Activated B cell treated with CpG ODN at 0.5 μM for 24 hours (primary cell): ENCODE results near the gene MAVS. TPM values are rescaled to one million over a fixed set of nuclear protein-coding genes. Genes with fewer than 3 reads are reported as not detected.
A peak's percentile ranks its signal among the peaks of the same experiment; 100 is the strongest.

Experiments
- ATAC-seq: fragments of 200-7000 bp; cut with Tn5 transposase; one replicate; pipeline ENCODE4 v1.10.0; 2021; ENCODE audit warnings: low read depth, mild to moderate bottlenecking, moderate library complexity
- CTCF ChIA-PET: fragments of 350-600 bp; sonication (Branson Sonifier 250); formaldehyde crosslinking; loops from one replicate; lab custom pipeline; 2021; ENCODE audit warnings: antibody characterized with exemption; lab: Charles Lee
- POLR2A ChIA-PET: fragments of 350-600 bp; sonication (Branson Sonifier 250); formaldehyde crosslinking; loops from one replicate; lab custom pipeline; 2021; ENCODE audit warnings: antibody characterized with exemption; lab: Charles Lee
- DNase-seq: peaks from one replicate; pipeline ENCODE4 v3.0.0; 2022
- H3K27ac Mint-ChIP-seq: one replicate; pipeline ENCODE4 v1.8.0; 2020; ENCODE audit warnings: mixed read lengths
- H3K27me3 Mint-ChIP-seq: one replicate; pipeline ENCODE4 v1.8.0; 2021; ENCODE audit warnings: mixed read lengths
- H3K36me3 Mint-ChIP-seq: one replicate; pipeline ENCODE4 v1.8.0; 2021; ENCODE audit warnings: low read depth, mixed read lengths
- H3K4me1 Mint-ChIP-seq: one replicate; pipeline ENCODE4 v1.8.0; 2021; ENCODE audit warnings: mixed read lengths
- H3K4me3 Mint-ChIP-seq: one replicate; pipeline ENCODE4 v1.8.0; 2020; ENCODE audit warnings: mild to moderate bottlenecking, mixed read lengths
- H3K9me3 Mint-ChIP-seq: one replicate; pipeline ENCODE4 v1.8.0; 2020; ENCODE audit warnings: mixed read lengths
- CTCF ChIP-seq: fragments of 200-600 bp; IDR thresholded peaks from one replicate; pipeline ENCODE4 v1.8.0; 2022; ENCODE audit warnings: antibody characterized with exemption, mild to moderate bottlenecking
- intact Hi-C: fragments of 100-400 bp; cut with micrococcal nuclease; formaldehyde crosslinking; loops from one replicate; pipeline ENCODE4 v1.15.1; 2024
- total RNA-seq: library from RNA; stranded (reverse); gene quantifications from 2 replicates; pipeline ENCODE4 v1.2.3, GENCODE V29; 2022

The MAVS gene
- total RNA-seq, 1 donor from 2014 or later, result 39.7 TPM

- no peaks in the 10 kb centered on the region for H3K9me3 Mint-ChIP-seq
- no peak for TF ChIP-seq CTCF
- CTCF ChIA-PET, result no interaction called here
- peaks cover 26% of the 10 kb centered on the region for H3K4me1 Mint-ChIP-seq
- H3K27ac Mint-ChIP-seq, result peak overlapping the region; percentile 80
- H3K4me3 Mint-ChIP-seq, result peak overlapping the region; percentile 88
- intact Hi-C loops, result loop anchor here (2.0 kb wide), 2 partner anchors 51 to 61 kb away; partner anchors contain the start of genes CDC25B and CENPB
- POLR2A ChIA-PET, result interaction anchor here (1.0 kb wide), 1 partner anchor 61 kb away, joined by 4 read pairs; the partner anchor contains the start of gene CENPB
- ATAC-seq (no peak), DNase-seq (no peak)
- H3K27me3 Mint-ChIP-seq, result no peaks in the 10 kb centered on the region
- H3K36me3 Mint-ChIP-seq, result peaks cover 8% of the 10 kb centered on the region
Measured at GRCh38 chr20:3847429-3847940, 851 bp downstream of the MAVS start.

- peak overlapping the region; percentile 56 for H3K27ac Mint-ChIP-seq
- H3K4me3 Mint-ChIP-seq, result peak overlapping the region; percentile 88
- H3K9me3 Mint-ChIP-seq, result no peaks in the 10 kb centered on the region
- no peak for TF ChIP-seq CTCF
- ChIA-PET CTCF (no interaction called here), POLR2A (interaction anchor here (0.6 to 0.7 kb wide), 2 partner anchors 9 to 11 kb away, joined by 3 to 4 read pairs; no protein-coding TSS in a partner anchor)
- H3K36me3 Mint-ChIP-seq, result peaks cover 8% of the 10 kb centered on the region
- H3K4me1 Mint-ChIP-seq, result peaks cover 26% of the 10 kb centered on the region
- no peak for ATAC-seq
- DNase-seq, result no peak
- no peaks in the 10 kb centered on the region for H3K27me3 Mint-ChIP-seq
- intact Hi-C loops, result no loop called here
Measured at GRCh38 chr20:3848565-3848964, 1.9 kb downstream of the MAVS start.

GRCh38 chr20:3854462-3854871 is 7.8 kb downstream of the MAVS start:
- intact Hi-C loops, result loop anchor here (2.0 kb wide), 1 partner anchor 34 kb away; the partner anchor contains the start of gene AP5S1
- H3K4me3 Mint-ChIP-seq, result no peak overlapping the region
- DNase-seq (no peak), ATAC-seq (no peak)
- no peaks in the 10 kb centered on the region for H3K9me3 Mint-ChIP-seq
- H3K4me1 Mint-ChIP-seq, result peaks cover 5% of the 10 kb centered on the region
- POLR2A ChIA-PET, result interaction anchor here (1.2 to 3.4 kb wide), 3 partner anchors 9 to 68 kb away, joined by 3 to 12 read pairs (median 11); partner anchors contain the start of genes AP5S1 and CENPB
- no peaks in the 10 kb centered on the region for H3K27me3 Mint-ChIP-seq
- no peak for TF ChIP-seq CTCF
- no peak overlapping the region for H3K27ac Mint-ChIP-seq
- H3K36me3 Mint-ChIP-seq, result peaks cover 37% of the 10 kb centered on the region
- CTCF ChIA-PET, result interaction anchor here (0.9 to 6.7 kb wide), 10 partner anchors 9 to 230 kb away, joined by 3 to 46 read pairs (median 5); partner anchors contain the start of genes AP5S1, CDC25B and CENPB

- H3K36me3 Mint-ChIP-seq, result peaks cover 56% of the 10 kb centered on the region
- intact Hi-C loops, result no loop called here
Measured at GRCh38 chr20:3857405-3857804, 10.8 kb downstream of the MAVS start.

More at GRCh38 chr20:3857405-3857804, 10.8 kb downstream of the MAVS start:
- no peak overlapping the region for H3K4me3 Mint-ChIP-seq
- no peak for TF ChIP-seq CTCF
- H3K4me1 Mint-ChIP-seq, result peaks cover 3% of the 10 kb centered on the region
- no peak for ATAC-seq
- ChIA-PET POLR2A (no interaction called here), CTCF (no interaction called here)
- no peaks in the 10 kb centered on the region for H3K9me3 Mint-ChIP-seq
- no peak for DNase-seq
- H3K27ac Mint-ChIP-seq, result no peak overlapping the region
- no peaks in the 10 kb centered on the region for H3K27me3 Mint-ChIP-seq
